Nucleus accumbens (tissue), 56 donors: ENCODE data around the gene TMEM139.
"Not testable (repeated sequence)": the region's sequence is repeated elsewhere in the genome, so short reads cannot be mapped to it uniquely, and the experiment has no call there.

ENCODE experiments used
- DNase-seq, 56 donors: peaks; one replicate each; lab custom pipeline; 2025; lab: John Stamatoyannopoulos, UW

The TMEM139 gene

DNA sequence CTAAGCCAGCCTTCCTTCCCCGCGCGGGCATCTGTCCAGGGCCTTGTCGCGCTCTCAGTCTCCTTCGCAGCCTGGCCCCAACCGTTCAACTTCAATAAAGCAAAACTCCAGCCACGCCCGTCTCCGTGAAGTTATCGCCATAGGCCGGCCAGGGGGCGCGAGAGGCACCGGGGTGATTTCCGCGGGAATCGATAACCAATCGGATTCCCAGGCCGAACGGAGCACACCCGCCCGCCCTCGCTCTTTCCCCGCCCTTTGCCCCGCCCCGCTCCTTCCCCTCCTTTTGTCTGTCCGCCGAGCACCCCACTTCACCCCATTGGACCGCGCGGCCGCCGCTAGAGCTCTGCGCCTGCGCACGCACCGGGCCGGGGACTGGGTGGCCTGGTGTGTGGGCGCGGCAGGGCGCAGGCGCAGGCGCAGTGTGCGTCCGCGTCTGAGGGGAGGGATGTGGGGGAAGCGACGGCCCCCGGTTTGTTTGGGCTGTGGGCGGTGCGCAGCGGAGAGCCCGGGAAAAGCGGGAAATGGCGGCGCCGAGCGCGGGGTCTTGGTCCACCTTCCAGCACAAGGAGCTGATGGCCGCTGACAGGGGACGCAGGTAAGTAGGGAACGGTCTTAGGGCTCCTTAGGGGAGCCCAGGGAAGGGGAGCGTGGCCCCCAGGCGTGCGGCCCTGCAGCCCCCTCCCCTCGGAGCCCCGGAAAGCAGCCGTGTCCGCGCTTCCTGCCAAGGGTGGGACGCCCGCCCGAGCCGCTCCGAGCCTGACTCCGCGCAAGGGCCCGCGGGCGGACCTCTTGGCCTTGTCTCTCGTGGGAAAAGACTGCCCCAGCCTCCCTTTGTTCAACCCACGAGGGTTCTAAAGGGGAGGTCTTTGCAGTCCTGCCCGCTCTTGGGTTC is 3.4 kb downstream of the TMEM139 start, which contains the start of gene CASP2:
Gene CASP2 (plus strand): TSS at position 417 of the 892 bp plus-strand sequence. CDS start 105 bp downstream, at position 522.
- DNase-seq: peak; percentile 73 to 99 (median 96)

DNA sequence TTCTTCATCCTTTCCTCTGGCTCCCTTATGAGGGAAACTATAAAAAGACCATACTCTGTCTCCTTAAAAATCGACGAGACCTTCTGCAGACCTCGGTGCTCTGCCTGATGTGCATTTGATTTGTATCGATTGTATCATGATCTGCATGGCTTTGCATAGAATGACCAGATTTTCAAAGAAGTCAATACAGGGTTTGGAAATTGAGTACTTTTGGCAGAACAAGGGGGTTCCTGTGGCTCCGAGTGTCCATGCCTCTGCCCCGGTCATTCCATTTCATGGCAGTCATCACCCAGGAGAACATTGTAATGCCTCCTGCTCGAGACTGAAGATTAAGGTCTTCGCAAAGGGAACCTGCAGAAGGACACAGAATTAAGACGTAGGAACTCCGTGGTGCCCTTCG is 4.1 kb downstream of the TMEM139 start:
- no peak for DNase-seq

DNA sequence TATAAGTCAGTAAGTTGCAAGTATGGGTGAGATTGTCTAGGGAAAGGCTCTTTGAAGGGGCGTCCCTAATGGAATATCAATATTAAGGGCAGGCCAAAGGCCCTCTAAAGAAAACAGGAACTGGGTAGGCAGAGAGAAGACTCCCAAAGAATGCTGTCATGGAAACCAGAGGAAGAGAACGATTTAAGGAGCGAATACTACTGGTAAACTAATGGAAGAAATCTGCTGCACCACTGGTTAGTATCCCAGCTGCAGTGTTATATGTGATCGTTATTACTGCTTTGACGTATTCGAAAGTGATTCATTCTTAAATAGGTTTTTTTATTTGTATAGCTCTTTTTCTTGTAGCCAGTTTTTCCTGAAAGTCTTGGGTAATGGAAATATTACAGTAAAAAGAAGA is 4.7 kb downstream of the TMEM139 start:
- no peak for DNase-seq

DNA sequence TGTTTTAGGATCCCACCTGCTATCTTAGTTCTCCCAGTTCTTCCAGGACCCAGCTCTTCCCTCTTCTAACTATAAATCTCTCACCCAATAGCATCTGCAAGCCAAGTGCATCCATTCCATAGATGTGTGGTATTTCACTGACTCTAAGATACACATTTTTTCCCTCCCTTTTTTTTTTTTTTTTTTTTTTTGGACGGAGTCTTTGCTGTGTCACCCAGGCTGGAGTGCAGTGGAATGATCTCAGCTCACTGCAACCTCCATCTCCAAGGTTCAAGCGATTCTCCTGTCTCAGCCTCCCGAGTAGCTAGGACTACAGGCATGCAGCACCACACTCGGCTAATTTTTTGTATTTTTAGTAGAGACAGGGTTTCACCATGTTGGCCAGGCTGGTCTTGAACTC is 5.1 kb downstream of the TMEM139 start:
- DNase-seq: not testable (repeated sequence)

DNA sequence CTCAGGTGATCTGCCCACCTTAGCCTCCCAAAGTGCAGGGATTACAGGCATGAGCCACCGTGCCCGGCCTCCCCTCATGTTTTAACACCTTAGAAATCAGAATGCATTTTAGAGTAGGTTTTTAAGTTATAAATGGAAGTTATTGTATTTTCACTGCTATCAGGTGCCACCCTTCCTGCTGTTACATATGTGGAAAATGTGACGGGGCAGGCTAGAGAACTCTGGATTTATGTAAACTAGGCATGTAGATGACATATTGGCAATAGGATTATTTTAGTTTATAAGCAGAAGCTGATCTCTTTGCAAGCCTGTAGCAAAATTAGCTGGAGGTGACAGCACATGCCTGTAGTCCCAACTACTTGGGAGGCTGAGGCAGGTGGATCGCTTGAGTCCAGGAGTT is 5.5 kb downstream of the TMEM139 start:
- no peak for DNase-seq

DNA sequence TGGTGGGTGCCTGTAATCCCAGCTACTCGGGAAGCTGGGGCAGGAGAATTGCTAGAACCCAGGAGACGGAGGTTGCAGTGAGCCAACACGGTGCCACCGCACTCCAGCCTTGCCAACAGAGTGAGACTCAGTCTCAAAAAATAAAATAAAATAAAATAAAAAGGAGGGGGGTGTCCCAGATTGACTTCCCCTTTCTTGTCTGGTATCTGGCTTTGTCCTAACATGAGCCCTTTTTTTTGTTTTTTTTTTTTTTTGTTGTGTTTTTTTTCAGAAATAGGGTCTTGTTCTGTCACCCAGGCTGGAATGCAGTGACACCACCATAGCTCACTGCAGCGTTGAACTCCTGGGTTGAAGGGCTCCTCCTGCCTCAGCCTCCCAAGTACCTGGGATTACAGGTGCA is 8.1 kb downstream of the TMEM139 start:
- DNase-seq: no peak

DNA sequence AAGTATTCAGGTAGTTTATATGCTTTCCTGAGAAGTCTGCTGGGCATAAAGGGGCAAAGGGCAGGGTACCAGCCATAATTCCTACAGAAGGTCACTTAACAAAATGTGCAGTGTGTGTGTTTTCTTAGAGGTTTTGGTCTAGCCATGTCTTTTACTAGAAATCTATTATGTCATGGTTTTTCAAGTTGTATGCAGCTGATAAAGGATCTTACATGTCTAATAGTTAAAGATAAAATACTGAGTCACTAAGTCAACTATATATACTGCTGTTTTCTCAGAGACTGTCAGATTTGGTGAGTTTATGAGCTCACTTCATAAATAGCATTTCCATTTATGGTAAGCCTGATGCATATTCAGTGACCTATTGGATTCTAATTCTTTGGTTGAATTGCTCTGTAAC is 11.1 kb downstream of the TMEM139 start:
- DNase-seq: no peak

DNA sequence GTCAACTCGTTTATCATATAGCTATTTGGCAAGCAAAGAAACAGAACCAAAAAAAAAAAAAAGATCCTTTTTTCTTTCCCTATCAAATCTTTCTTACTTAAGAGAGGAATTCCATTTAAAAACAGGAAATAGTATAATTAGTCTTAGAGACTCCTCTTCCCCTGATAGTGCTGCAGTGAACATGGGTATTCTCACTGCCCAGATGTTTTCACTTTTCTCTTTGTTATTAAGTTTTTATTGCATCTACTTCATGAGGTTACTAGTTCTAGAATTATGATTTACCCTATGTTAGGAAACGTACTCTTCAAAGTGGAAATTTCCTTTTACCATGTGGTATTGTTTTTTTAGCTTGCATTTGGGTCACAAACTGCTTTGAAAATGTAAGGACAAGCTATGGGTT is 11.9 kb downstream of the TMEM139 start:
- DNase-seq: no peak

DNA sequence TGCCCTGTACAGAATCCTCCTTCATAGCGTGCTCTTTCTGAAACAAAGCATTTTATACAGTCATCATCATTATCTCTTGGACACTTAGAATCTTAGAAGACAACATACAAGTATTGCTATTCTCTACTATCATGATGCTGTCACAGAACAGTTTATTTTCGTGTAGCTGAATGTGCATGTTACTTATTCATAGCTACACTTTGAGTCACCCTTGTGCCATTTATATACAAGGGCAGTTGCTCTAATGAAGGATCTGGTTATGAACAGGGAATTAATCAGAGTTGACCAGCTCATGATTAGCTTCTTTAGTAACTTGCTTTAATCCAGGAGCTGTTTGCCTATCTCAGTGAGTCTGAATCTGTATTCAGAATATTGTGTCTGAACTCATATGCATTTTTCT is 14.6 kb downstream of the TMEM139 start:
- DNase-seq: no peak

DNA sequence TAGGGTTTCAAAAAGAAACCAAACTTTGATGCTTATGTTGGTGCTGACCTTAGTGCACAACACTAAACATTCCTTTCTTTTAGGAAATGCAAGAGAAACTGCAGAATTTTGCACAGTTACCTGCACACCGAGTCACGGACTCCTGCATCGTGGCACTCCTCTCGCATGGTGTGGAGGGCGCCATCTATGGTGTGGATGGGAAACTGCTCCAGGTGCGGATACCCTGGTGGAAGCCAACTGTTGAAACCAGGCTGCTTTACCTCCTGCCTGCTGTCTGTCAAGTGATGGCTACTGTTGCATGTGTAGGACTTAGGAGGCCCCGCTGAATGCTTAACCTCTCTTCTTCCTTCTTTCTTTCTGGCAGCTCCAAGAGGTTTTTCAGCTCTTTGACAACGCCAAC is 15.1 kb downstream of the TMEM139 start:
- DNase-seq: peak in 12 of 56 donors; percentile 6 to 55 (median 16)

DNA sequence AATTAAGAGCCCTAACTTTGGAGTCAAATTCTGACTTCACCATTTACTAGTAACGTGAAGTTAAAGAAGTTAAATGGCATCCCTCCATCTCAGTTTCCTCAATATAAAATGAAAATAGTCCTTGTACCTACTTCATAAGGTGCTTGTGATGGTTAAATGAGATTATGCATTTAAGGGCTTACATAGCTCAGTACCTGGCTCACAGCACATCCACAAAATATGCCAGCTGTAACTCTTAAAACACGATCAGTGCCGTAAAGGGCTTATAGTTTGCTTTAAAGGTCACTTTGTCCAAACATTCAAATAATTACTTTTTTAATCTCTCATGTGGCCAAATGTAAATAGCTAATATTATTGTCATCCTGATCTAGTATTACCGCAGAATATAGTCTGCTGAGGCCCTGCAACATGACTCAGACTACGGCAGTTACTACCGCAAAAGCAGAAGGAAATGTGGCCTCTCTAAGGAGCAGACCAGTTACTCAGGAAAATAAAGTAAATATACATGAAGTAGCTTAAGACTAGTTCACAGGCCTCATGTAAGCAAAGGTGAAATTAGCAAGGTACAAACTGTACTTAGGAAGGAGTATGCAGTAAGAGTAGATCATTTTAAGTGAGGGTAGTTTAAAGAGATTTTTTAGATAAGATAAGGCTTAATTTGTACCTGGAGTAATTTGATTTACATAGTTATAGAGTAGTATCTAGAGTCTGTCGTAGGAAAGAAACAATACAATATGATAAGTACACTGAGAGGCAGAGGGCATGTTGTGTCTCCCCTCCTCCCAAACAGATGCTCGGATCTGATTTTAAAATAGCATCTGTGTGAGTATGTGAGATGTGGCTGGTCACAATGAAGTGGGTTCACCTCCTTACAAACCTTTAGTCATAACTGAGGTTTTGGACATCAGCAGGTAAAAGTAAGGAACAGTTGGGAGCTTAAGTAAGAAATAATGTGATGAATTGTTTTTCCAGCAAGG is 16.5 kb downstream of the TMEM139 start:
- no peak for DNase-seq

DNA sequence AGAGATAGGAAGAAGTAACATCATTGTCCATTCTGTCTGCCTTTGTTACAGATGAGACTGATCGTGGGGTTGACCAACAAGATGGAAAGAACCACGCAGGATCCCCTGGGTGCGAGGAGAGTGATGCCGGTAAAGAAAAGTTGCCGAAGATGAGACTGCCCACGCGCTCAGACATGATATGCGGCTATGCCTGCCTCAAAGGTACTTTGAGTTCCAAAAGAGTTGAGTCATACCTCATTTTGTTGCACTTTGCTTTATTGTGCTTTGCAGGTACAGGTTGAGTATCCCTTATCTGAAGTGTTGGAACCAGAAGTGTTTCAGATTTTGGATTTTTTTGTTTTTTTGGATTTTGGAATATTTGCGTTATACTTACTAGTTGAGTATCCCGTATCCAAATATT is 19.0 kb downstream of the TMEM139 start:
- DNase-seq: no peak

DNA sequence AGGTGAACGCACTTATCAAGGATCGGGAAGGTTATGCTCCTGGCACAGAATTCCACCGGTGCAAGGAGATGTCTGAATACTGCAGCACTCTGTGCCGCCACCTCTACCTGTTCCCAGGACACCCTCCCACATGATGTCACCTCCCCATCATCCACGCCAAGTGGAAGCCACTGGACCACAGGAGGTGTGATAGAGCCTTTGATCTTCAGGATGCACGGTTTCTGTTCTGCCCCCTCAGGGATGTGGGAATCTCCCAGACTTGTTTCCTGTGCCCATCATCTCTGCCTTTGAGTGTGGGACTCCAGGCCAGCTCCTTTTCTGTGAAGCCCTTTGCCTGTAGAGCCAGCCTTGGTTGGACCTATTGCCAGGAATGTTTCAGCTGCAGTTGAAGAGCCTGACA is 20.2 kb downstream of the TMEM139 start:
- no peak for DNase-seq

DNA sequence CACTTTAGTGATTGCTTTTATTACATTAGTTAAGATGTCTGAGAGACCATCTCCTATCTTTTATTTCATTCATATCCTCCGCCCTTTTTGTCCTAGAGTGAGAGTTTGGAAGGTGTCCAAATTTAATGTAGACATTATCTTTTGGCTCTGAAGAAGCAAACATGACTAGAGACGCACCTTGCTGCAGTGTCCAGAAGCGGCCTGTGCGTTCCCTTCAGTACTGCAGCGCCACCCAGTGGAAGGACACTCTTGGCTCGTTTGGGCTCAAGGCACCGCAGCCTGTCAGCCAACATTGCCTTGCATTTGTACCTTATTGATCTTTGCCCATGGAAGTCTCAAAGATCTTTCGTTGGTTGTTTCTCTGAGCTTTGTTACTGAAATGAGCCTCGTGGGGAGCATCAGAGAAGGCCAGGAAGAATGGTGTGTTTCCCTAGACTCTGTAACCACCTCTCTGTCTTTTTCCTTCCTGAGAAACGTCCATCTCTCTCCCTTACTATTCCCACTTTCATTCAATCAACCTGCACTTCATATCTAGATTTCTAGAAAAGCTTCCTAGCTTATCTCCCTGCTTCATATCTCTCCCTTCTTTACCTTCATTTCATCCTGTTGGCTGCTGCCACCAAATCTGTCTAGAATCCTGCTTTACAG is 20.8 kb downstream of the TMEM139 start:
- DNase-seq: peak in 37 of 56 donors; percentile 6 to 82 (median 36)

DNA sequence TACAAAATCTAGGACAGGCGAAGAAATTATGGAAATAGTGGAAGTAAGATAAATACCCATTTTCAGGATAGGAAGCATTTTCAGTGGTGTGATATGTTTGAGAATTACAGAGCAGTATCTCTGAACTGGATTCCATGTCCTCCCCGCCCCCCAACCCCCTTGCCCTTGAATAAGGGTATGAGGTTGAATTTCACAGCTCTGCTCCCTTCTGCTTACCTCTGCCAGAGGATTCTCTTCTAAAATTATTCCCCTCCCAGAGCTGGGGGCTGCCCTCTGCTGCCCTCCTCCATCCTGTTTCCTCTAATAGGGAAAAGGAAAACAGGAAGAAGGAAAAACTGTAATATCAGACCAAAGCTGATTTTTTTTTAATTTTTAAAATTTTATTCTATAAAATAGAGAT is 23.9 kb downstream of the TMEM139 start:
- DNase-seq: no peak

DNA sequence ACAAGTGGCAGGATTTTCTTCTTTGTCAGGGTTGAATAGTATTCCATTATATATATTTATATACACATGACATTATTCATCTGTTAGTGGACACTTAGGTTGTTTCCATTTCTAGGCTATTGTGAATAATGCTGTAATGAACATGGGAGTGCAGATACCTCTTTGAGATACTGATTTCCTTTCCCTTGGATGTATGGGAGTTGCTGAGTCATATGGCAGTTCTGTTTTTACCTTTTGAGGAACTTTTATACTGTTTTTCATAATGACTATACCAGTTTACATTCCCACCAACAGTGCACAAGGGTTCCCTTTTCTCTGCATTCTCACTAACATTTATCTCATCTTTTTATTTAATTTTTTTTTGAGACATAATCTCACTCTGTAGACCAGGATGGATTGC is 29.4 kb downstream of the TMEM139 start:
- DNase-seq: no peak

DNA sequence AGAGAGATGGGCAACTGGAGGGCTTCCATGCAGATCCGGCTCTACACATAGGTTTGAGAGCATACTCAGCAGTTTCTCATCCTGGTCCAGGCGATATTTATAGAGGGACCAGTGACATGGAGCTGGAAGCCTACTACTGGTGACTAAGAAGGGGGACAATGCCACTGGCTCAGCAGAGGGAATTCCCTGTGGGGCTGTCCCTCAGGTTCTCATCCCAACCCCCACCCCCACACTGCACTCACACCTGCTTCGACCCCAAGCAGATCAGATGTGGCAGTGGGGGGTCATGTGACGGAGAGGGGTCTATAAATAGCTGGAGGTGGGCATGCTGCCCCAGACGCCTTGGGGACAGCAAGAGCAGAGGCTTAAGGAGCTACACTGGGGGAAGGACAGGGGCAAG is 31.0 kb downstream of the TMEM139 start, which contains the start of gene CLCN1:
Gene CLCN1 (plus strand): TSS at position 336 of the 400 bp plus-strand sequence. CDS start 102 bp downstream, outside the sequence.
- no peak for DNase-seq

DNA sequence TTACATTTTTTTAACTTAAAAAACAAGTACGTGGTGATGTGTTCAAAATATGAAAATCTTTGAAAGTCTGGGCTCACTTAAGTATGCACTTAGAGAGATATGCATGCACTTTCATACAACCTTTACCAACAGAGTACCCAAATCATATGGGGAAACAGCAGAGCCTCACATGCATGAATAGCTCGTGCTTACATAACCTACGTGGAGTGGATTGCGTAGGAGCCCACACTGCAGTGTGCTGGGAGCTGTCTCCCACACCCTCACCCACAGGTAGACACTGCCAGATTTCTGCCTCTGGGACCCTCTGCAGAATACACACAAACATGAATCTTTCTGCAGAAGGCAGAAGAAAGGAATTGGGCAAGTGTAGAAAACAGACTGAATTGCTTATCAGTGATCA is 31.7 kb downstream of the TMEM139 start:
- DNase-seq: peak in 13 of 56 donors; percentile 4 to 57 (median 29)

DNA sequence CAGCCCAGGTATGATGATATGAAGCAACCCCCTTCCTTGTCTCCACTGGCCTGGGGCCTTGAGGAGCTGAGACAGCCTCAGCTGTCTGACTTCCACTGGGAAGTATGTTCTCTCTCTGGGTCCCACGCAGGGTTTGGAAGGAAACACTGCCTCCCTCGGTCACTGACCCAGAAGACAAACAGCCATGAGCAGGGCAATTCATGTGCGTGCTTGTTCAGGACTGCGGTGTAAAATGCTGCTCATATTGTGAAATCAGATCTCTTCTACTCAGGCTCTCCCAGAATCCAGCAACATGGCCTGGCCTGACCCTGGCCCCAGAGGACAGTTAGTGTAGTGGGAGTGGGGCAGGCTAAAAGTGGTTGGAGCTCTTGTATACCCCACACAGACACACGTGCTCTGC is 33.9 kb downstream of the TMEM139 start:
- DNase-seq: no peak

DNA sequence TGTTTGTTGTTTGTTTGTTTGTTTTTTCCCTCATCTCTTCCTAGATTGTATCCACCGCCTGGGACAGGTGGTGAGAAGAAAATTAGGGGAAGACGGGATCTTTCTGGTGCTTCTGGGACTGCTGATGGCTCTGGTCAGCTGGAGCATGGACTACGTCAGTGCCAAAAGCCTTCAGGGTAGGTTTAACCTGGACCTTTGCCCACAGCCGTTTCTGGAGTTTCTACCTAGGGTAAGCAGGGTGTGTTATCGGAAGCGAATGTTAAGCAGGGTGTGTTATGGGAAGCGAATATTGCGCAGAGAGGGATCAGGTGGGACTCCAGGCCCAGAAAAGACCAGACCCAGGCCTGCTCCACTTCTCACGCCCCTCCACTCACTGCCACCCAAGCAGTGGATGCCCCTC is 35.9 kb downstream of the TMEM139 start:
- no peak for DNase-seq

DNA sequence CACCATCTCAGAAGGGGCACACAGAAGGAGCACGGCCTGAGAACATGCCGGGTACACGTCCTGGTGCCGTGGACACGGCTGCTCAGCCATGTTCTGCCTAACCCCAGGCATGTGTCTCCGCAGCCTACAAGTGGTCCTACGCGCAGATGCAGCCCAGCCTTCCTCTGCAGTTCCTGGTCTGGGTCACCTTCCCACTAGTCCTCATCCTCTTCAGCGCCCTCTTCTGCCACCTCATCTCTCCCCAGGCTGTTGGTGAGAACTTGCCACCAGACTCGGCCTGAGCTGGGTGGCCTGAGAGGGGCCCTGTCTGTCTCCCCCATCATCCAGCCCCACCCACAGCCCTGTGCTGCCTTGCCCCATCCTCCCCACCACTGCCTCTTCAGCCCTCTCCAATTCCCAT is 36.5 kb downstream of the TMEM139 start:
- DNase-seq: no peak
